Left lung (tissue), 10 donors: ENCODE results near the gene PDGFC. TPM values are rescaled to one million over a fixed set of nuclear protein-coding genes. Genes with fewer than 3 reads are reported as not detected.
"Not testable (repeated sequence)": the region's sequence is repeated elsewhere in the genome, so short reads cannot be mapped to it uniquely, and the experiment has no call there.

ENCODE experiments used
- ATAC-seq: fragments of 200-7000 bp; cut with Tn5 transposase; one replicate; pipeline ENCODE4 v1.9.1; 2020; ENCODE audit warnings: moderate library complexity
- DNase-seq, 4 donors: peaks; one replicate each; pipeline ENCODE4 v3.0.0-alpha.2; 2013 to 2020
- H3K27ac ChIP-seq, 2 donors: fragments of 200-600 bp; sonication (generic) in 1 of 2; one replicate each; pipeline versions ENCODE4 v1.5.0 to v1.8.0; 2020 to 2021
- H3K27me3 ChIP-seq, 2 donors: fragments of 200-600 bp; sonication (generic) in 1 of 2; one replicate each; pipeline versions ENCODE4 v1.5.0 to v1.8.0; 2020 to 2021
- H3K36me3 ChIP-seq, 2 donors: fragments of 200-600 bp; sonication (generic) in 1 of 2; one replicate each; pipeline versions ENCODE4 v1.5.0 to v1.8.0; 2020 to 2021
- H3K4me1 ChIP-seq, 2 donors: fragments of 200-600 bp; one replicate each; pipeline ENCODE4 v1.8.0; 2021
- H3K4me3 ChIP-seq, 2 donors: fragments of 200-600 bp; sonication (generic) in 1 of 2; one replicate each; pipeline versions ENCODE4 v1.5.0 to v1.8.0; 2020 to 2021; ENCODE audit warnings: mild to moderate bottlenecking in 1 of 2
- H3K9me3 ChIP-seq, 2 donors: fragments of 200-600 bp; sonication (generic) in 1 of 2; one replicate each; pipeline versions ENCODE4 v1.5.0 to v1.8.0; 2020 to 2021
- intact Hi-C, 2 donors: fragments of 100-400 bp; cut with DNase I; formaldehyde crosslinking; loops; one replicate each; pipeline versions ENCODE4 v1.11.2 to v1.14.2; 2022
- polyA plus RNA-seq, 6 donors: library from polyadenylated mRNA; unstranded; fragments of 120-200 nt; gene quantifications; one replicate each; pipeline ENCODE4 v1.2.1, GENCODE V29; 2013; ENCODE audit not compliant: insufficient read length in 6 of 6
- total RNA-seq, 2 donors: library from RNA; stranded (reverse); fragmentation: NEBNext Ultra II Directional; extraction: Animal tissue kit (Norgen Biotek cat#: 25700); gene quantifications; one replicate each; pipeline ENCODE4 v1.2.1, GENCODE V29; 2021
- TF ChIP-seq, protein P1 (sequence below), 2 donors: fragments of 200-600 bp; sonication (generic) in 1 of 2; IDR thresholded peaks; one replicate each; pipeline versions ENCODE4 v1.5.0 to v1.8.0; 2021; ENCODE audit warnings: antibody characterized with exemption in 2 of 2
- donor health status: DM: no; HTN: yes; CAD: no.
- donor health status: DM: no; HTN: no; CAD: no.

Gene PDGFC
- total and polyA plus RNA-seq, 8 donors: 22.4 to 51.6 (median 37.4) TPM

DNA sequence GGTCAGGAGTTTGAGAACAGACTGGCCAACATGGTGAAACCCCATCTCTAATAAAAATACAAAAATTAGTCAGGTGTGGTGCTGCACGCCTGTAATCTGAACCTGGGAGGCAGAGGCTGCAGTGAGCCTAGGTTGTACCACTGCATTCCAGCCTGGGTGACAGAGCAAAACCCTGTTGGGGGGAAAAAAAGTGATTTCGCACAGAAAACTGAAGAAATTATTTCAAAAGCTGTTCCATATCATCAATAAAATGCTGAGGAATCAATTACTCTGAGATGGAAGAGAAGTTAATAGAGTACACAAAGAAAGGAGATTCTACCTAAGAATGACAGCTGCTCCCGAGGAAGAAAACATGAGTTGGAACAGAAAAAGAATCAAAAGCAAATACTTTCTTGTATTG lies 95.9 kb downstream of the PDGFC start:
- no peak overlapping the region for H3K27ac ChIP-seq
- TF ChIP-seq, protein P1, sequence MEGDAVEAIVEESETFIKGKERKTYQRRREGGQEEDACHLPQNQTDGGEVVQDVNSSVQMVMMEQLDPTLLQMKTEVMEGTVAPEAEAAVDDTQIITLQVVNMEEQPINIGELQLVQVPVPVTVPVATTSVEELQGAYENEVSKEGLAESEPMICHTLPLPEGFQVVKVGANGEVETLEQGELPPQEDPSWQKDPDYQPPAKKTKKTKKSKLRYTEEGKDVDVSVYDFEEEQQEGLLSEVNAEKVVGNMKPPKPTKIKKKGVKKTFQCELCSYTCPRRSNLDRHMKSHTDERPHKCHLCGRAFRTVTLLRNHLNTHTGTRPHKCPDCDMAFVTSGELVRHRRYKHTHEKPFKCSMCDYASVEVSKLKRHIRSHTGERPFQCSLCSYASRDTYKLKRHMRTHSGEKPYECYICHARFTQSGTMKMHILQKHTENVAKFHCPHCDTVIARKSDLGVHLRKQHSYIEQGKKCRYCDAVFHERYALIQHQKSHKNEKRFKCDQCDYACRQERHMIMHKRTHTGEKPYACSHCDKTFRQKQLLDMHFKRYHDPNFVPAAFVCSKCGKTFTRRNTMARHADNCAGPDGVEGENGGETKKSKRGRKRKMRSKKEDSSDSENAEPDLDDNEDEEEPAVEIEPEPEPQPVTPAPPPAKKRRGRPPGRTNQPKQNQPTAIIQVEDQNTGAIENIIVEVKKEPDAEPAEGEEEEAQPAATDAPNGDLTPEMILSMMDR (IDR thresholded peaks at IDR 0.05): no peak
- no peaks in the 10 kb centered on the region for H3K9me3 ChIP-seq
- ATAC-seq (no peak), DNase-seq (no peak)
- intact Hi-C loops: no loop called here
- H3K4me1 ChIP-seq: no peaks in the 10 kb centered on the region
- H3K4me3 ChIP-seq: no peak overlapping the region
- H3K36me3 ChIP-seq: no peaks in the 10 kb centered on the region
- no peaks in the 10 kb centered on the region for H3K27me3 ChIP-seq

DNA sequence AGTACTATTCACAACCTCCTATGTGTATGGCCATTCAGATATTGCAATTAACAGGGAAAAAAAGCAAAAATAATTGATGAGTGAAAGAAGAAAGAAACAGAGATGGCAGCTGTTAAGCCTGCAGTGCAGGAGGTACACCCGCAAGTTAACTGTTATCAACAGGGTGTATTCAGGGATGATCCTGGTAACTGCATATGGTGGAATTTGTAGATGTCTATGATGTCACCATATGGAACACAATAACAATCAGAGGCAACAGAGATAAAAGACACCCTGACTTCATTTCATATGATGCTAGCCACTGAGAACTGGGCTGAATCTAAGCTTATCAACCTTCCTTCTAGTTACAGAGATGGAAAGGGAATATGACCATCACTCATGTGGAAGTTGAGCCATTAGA lies 96.5 kb downstream of the PDGFC start:
- no peak overlapping the region for H3K4me3 ChIP-seq
- intact Hi-C loops: no loop called here
- no peak overlapping the region for H3K27ac ChIP-seq
- ATAC-seq: no peak
- no peak for DNase-seq
- H3K27me3 ChIP-seq: no peaks in the 10 kb centered on the region
- H3K4me1 ChIP-seq: no peaks in the 10 kb centered on the region
- H3K9me3 ChIP-seq: no peaks in the 10 kb centered on the region
- H3K36me3 ChIP-seq: no peaks in the 10 kb centered on the region
- TF ChIP-seq, protein P1 (IDR thresholded peaks at IDR 0.05): no peak

DNA sequence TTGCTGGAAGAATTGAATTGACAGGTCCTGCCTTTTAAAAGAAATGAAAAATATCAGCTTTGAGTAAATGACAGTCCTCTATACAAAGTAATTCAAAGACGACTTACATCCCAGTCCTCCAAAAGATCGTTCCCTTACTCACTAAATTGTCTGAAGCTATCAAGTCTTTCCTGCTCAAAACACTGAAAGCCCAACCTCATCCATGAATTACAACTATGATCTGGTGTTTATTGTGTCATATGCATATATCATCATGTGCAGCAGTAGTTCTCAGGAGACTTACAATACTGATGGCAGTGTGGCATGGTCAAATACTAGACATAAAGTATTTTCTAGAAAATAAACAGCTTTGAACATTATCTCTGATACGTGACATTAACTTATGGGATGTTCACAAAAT lies 97.8 kb downstream of the PDGFC start:
- ATAC-seq (no peak), DNase-seq (no peak)
- Histone ChIP-seq H3K27me3 (no peaks in the 10 kb centered on the region), H3K9me3 (no peaks in the 10 kb centered on the region), H3K4me3 (no peak overlapping the region), H3K4me1 (no peaks in the 10 kb centered on the region), H3K27ac (no peak overlapping the region), H3K36me3 (no peaks in the 10 kb centered on the region)
- intact Hi-C loops: no loop called here
- TF ChIP-seq, protein P1 (IDR thresholded peaks at IDR 0.05): no peak

DNA sequence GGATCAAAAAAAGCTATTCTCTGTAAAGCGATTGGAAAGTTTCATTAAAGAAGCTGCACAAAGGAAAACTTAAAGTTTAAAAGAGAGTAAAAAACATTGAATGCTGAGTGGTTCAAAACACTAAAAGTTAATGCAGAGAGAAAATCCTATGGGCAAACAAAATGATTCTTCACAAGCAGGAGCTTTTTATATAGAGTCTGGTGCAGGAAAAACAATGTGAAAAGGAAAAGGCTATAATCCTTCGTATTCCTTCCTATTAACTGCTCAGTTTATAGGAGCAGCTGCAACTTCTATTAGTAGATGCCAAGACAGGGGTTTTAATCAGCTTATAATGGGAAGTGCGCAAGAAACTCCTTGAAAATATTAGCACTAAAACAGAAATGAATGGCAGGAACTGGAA lies 100.7 kb downstream of the PDGFC start:
- Histone ChIP-seq H3K4me1 (no peaks in the 10 kb centered on the region), H3K36me3 (no peaks in the 10 kb centered on the region), H3K27me3 (no peaks in the 10 kb centered on the region), H3K4me3 (no peak overlapping the region), H3K9me3 (no peaks in the 10 kb centered on the region), H3K27ac (no peak overlapping the region)
- TF ChIP-seq, protein P1 (IDR thresholded peaks at IDR 0.05): no peak
- intact Hi-C loops: no loop called here
- no peak for ATAC-seq
- DNase-seq: no peak

DNA sequence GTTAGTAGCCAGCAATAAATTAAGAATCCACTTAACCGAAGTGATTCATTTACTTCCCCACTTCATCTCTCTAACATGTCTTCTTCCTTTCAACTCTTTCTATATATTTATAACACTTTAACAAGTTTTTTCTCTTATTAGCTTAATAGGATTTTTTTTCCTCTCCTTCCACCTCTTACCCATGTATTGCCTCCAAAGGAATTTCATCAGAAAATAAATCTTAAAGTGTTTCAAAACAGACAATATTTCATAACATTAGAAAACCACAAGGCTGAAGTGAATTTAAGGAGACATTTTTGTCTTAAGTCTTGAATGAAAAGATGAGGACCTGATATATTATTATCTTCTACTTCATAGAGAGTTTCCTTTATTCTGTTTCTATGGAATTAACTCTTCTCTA lies 101.5 kb downstream of the PDGFC start:
- Histone ChIP-seq H3K4me1 (no peaks in the 10 kb centered on the region), H3K27ac (no peak overlapping the region), H3K4me3 (no peak overlapping the region), H3K9me3 (no peaks in the 10 kb centered on the region), H3K27me3 (no peaks in the 10 kb centered on the region), H3K36me3 (no peaks in the 10 kb centered on the region)
- ATAC-seq (no peak), DNase-seq (no peak)
- intact Hi-C loops: no loop called here
- TF ChIP-seq, protein P1 (IDR thresholded peaks at IDR 0.05): no peak

DNA sequence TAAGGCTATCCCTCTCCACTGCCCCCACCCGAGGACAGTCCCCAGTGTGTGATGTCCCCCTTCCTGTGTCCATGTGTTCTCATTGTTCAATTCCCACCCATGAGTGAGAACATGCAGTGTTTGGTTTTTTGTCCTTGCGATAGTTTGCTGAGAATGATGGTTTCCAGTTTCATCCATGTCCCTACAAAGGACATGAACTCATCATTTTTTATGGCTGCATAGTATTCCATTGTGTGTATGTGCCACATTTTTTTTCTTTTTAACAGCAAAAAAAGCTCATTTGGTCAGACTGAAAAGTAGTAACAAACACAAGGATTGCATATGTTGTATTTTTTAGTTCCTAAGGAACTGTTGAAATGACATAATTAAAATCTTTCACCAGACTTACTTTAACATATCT lies 105.5 kb downstream of the PDGFC start:
- DNase-seq, intact Hi-C loops, H3K36me3 ChIP-seq, H3K4me1 ChIP-seq, H3K27ac ChIP-seq, H3K9me3 ChIP-seq, H3K4me3 ChIP-seq, ATAC-seq, H3K27me3 ChIP-seq: not testable (repeated sequence)
